Measurements from ENCODE around the gene AADACL2.

The AADACL2 gene

DNA sequence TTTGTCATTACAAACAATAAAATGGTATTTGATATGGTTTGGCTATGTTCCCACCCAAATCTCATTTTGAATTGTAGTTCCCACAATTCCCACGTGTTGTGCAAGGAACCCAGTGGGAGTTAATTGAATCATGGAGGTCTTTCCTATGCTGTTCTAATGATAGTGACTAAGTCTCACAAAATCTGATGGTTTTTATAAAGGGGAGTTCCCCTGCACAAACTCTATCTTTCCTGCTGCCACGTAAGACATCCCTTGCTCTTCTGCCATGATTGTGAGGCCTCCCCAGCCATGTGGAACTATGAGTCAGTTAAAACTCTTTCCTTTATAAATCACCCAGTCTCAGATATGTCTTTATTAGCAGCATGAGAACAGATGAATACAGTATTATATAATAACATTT is 64.7 kb downstream of the AADACL2 start:
- DNase-seq (ENCODE audit: low read depth in 1 of 2, low spot score in 1 of 2), result no peak

GRCh38 chr3:151800431-151800830 is 66.7 kb downstream of the AADACL2 start:
- DNase-seq (ENCODE audit: low read depth in 1 of 2, low spot score in 1 of 2), result no peak

DNA sequence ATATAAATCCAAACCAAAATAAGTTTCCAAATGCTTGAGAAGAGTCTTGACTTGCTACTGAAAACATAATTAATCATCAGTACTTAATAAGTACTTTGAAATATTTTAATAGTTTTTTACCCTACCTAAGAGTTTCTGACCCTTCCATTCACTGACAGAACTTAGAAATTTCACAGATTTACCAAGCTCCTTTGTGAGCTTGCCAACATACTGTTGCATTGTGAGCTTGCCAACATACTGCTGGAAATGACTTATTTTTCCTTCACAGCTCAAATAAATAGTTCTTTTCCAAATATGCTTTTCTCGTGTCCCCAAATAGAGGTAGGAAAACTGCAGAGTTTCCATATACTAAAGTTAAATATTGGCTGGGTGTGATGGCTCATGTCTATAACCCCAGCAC is 70.5 kb downstream of the AADACL2 start:
- DNase-seq (ENCODE audit: low read depth in 1 of 2, low spot score in 1 of 2), result no peak

- no peak for DNase-seq (ENCODE audit: low read depth in 1 of 2, low spot score in 1 of 2)
Measured at GRCh38 chr3:151806838-151807237, 73.1 kb downstream of the AADACL2 start.

All from activated T-helper 1 cell treated with anti-CD3 and anti-CD28 coated beads, Interleukin-2, amount 50 U/mL, for 16 hours (primary cell).